ENCODE data around the gene ANK2.

Gene ANK2

DNA sequence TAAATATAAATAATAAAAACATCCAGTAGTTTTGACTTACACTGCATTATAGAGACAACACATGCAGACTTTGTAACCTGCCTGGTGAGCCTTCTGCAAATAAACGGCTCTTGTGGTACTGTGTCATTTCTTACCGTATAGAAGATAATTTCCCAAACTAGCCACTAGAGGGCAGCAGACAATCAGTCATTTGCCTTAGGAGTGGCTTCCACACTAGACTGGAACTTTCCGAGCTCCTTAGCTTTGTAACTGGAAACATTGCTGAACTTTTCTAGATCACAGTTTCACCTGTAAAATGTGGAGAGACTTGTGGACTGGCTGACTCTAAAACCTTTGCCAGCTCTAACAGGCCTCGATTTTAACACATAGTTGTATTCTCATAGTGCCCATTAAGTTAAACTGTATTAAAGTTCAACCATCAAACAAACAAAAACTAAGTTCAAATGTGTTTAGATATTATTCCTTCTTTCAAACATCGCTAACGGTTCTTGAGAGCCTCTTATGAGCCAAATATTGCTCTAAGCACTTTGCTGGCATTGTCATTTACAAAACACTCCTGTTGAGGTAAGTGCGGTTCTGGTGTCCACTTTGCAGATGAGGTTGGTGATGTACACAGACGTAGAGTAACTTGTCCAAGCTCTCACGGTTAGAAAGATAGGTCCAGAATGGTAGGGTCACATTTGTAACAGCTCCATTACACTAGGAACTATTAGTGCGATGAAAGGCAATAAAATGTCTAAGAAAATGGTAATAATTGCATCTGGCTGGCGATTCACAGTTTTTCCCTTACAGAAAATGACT, 345.5 kb downstream of the ANK2 start:
- no peak overlapping the region for H3K27ac ChIP-seq (ENCODE audit: low read depth, low read length)
- peak overlapping the region; percentile 45 for H2AFZ ChIP-seq (ENCODE audit: low read depth, low read length, severe bottlenecking)

GRCh38 chr4:113397114-113397701, 347.8 kb downstream of the ANK2 start:
- Histone ChIP-seq H3F3A (ENCODE audit: insufficient read depth) (no peaks in the 10 kb centered on the region), H3K9me3 (ENCODE audit: insufficient read depth, low read length) (no peaks in the 10 kb centered on the region), H4K20me1 (ENCODE audit: low read depth, low read length) (no peaks in the 10 kb centered on the region), H3K36me3 (ENCODE audit: low read length) (no peaks in the 10 kb centered on the region), H3K9me2 (replicated peaks; ENCODE audit: insufficient read depth, low read length) (no peaks in the 10 kb centered on the region), H3K9ac (ENCODE audit: low read length) (no peak overlapping the region), H3K27ac (ENCODE audit: low read depth, low read length) (no peak overlapping the region), H3K4me3 (ENCODE audit: insufficient read depth, low read length, poor library complexity, severe bottlenecking) (no peak overlapping the region), H3K27me3 (ENCODE audit: low read length) (no peaks in the 10 kb centered on the region), H2AFZ (ENCODE audit: low read depth, low read length, severe bottlenecking) (no peak overlapping the region), H3K4me2 (ENCODE audit: low read depth, low read length, poor library complexity, severe bottlenecking) (no peak overlapping the region), H3K79me2 (ENCODE audit: insufficient read depth, low read length) (no peaks in the 10 kb centered on the region)
- TF ChIP-seq EZH2phosphoT487 (conservative IDR thresholded peaks at IDR 0.05; ENCODE audit: low read length), result no peak
- TF ChIP-seq, protein P1, sequence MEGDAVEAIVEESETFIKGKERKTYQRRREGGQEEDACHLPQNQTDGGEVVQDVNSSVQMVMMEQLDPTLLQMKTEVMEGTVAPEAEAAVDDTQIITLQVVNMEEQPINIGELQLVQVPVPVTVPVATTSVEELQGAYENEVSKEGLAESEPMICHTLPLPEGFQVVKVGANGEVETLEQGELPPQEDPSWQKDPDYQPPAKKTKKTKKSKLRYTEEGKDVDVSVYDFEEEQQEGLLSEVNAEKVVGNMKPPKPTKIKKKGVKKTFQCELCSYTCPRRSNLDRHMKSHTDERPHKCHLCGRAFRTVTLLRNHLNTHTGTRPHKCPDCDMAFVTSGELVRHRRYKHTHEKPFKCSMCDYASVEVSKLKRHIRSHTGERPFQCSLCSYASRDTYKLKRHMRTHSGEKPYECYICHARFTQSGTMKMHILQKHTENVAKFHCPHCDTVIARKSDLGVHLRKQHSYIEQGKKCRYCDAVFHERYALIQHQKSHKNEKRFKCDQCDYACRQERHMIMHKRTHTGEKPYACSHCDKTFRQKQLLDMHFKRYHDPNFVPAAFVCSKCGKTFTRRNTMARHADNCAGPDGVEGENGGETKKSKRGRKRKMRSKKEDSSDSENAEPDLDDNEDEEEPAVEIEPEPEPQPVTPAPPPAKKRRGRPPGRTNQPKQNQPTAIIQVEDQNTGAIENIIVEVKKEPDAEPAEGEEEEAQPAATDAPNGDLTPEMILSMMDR (IDR thresholded peaks at IDR 0.05; ENCODE audit: insufficient read depth, low read length, poor library complexity, severe bottlenecking), result no peak

More for the DNA sequence above, 345.5 kb downstream of the ANK2 start:
- no peak overlapping the region for H3K9ac ChIP-seq (ENCODE audit: low read length)
- H3K4me2 ChIP-seq (ENCODE audit: low read depth, low read length, poor library complexity, severe bottlenecking), result no peak overlapping the region
- no peaks in the 10 kb centered on the region for H3K27me3 ChIP-seq (ENCODE audit: low read length)
- H3K4me3 ChIP-seq (ENCODE audit: insufficient read depth, low read length, poor library complexity, severe bottlenecking), result no peak overlapping the region
- H3F3A ChIP-seq (ENCODE audit: insufficient read depth), result no peaks in the 10 kb centered on the region
- H3K9me2 ChIP-seq (replicated peaks; ENCODE audit: insufficient read depth, low read length), result no peaks in the 10 kb centered on the region
- H3K79me2 ChIP-seq (ENCODE audit: insufficient read depth, low read length), result no peaks in the 10 kb centered on the region
- H4K20me1 ChIP-seq (ENCODE audit: low read depth, low read length), result no peaks in the 10 kb centered on the region
- H3K36me3 ChIP-seq (ENCODE audit: low read length), result no peaks in the 10 kb centered on the region
- no peaks in the 10 kb centered on the region for H3K9me3 ChIP-seq (ENCODE audit: insufficient read depth, low read length)
- TF ChIP-seq, protein P1 (IDR thresholded peaks at IDR 0.05; ENCODE audit: insufficient read depth, low read length, poor library complexity, severe bottlenecking), result peak; percentile 29
- no peak for TF ChIP-seq EZH2phosphoT487 (conservative IDR thresholded peaks at IDR 0.05; ENCODE audit: low read length)

DNA sequence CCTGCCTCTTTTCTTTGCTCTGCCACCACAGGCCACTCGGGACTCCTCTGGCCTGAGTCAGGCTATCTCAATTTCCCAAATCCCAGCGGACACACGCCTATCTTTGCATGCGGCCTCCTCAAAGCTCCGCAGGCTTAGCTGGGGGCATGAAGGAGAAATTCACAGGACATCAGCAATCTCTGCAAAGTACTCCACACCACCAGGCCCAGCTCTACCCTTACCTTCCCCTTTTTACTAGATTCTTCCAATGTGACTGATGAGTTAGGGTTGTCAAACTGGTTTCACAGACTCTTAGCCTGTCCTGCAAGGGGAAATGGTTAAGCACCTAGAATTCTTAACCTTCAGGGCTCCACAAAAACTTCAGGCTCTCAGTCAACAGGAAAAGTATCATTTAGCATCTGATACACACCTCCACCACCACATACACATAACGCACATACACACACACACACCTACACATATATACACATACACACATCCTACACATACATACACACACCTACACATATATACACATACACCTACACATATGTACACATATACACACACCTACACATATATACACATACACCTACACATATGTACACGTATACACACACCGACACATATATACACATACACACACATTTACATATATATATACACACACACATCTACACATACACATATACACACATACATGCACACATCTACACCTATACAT, 349.1 kb downstream of the ANK2 start:
- TF ChIP-seq, protein P1 (IDR thresholded peaks at IDR 0.05; ENCODE audit: insufficient read depth, low read length, poor library complexity, severe bottlenecking), result no peak
- TF ChIP-seq EZH2phosphoT487 (conservative IDR thresholded peaks at IDR 0.05; ENCODE audit: low read length), result no peak
- Histone ChIP-seq H3K9me2 (replicated peaks; ENCODE audit: insufficient read depth, low read length) (no peaks in the 10 kb centered on the region), H3K9ac (ENCODE audit: low read length) (no peak overlapping the region), H3K36me3 (ENCODE audit: low read length) (no peaks in the 10 kb centered on the region), H3K27me3 (ENCODE audit: low read length) (no peaks in the 10 kb centered on the region), H2AFZ (ENCODE audit: low read depth, low read length, severe bottlenecking) (no peak overlapping the region), H3K4me2 (ENCODE audit: low read depth, low read length, poor library complexity, severe bottlenecking) (no peak overlapping the region), H4K20me1 (ENCODE audit: low read depth, low read length) (no peaks in the 10 kb centered on the region), H3K4me3 (ENCODE audit: insufficient read depth, low read length, poor library complexity, severe bottlenecking) (no peak overlapping the region), H3K79me2 (ENCODE audit: insufficient read depth, low read length) (no peaks in the 10 kb centered on the region), H3K9me3 (ENCODE audit: insufficient read depth, low read length) (no peaks in the 10 kb centered on the region), H3F3A (ENCODE audit: insufficient read depth) (no peaks in the 10 kb centered on the region), H3K27ac (ENCODE audit: low read depth, low read length) (no peak overlapping the region)

Data from SU-DHL-6 (cell line).